K562 (cell line): ENCODE measurements around the gene DEFB124. TPM values are rescaled to one million over a fixed set of nuclear protein-coding genes. Genes with fewer than 3 reads are reported as not detected.

Experiments
- ATAC-seq: fragments of 200-7000 bp; cut with Tn5 transposase; 3 replicates; pipeline ENCODE4 v1.9.1; 2020; ENCODE audit warnings: moderate library complexity
- BruUV-seq: library from RNA; stranded (reverse); fragments of 400-500 nt; replicated peaks from 2 replicates; lab custom pipeline; 2021; lab: Mats Ljungman, UMichigan
- CTCF ChIA-PET: fragments of 300-600 bp; formaldehyde crosslinking; extraction: SDS; loops from one replicate; lab custom pipeline; 2021; ENCODE audit warnings: low intra/inter-chr PET ratio; lab: Yijun Ruan, JAX
- POLR2A ChIA-PET: fragments of 300-600, 350-650 bp; sonication (Branson Sonifier 250); formaldehyde crosslinking; extraction: SDS; loops from one replicate; lab custom pipeline; 2021; ENCODE audit warnings: antibody characterized with exemption, inconsistent platforms; lab: Yijun Ruan, JAX
- DNase-seq, 4 experiments: peaks; one replicate each; pipeline versions ENCODE4 v3.0.0 to v3.0.0-alpha.2; 2011 to 2018; ENCODE audit warnings: low spot score in 3 of 4, mixed read lengths in 3 of 4; ENCODE audit errors: extremely low read depth in 1 of 4
- FAIRE-seq: peaks from 2 replicates; lab custom pipeline; 2011; peaks lifted over from hg19 to GRCh38; lab: Jason Lieb, UNC
- H2AFZ ChIP-seq: 2 replicates; pipeline ENCODE4 v1.6.0; 2011; ENCODE audit warnings: low read depth, low read length, control low read depth, inconsistent platforms
- H3K27ac ChIP-seq: fragments of 200-600 bp; 3 replicates; pipeline ENCODE4 v1.8.0; 2011; ENCODE audit warnings: low read depth, mild to moderate bottlenecking, control low read depth, inconsistent platforms, low read length, moderate library complexity, mixed read lengths; ENCODE audit errors: extremely low read depth
- H3K27me3 ChIP-seq, 2 experiments: fragments of 300-600 bp in 1 of 2; 2 replicates in 1 of 2; 3 replicates in 1 of 2; pipeline versions ENCODE4 v1.6.0 to v1.8.0; 2011; ENCODE audit warnings: inconsistent platforms in 2 of 2, low read length in 2 of 2, mild to moderate bottlenecking in 1 of 2, mixed read lengths in 1 of 2, moderate library complexity in 1 of 2; ENCODE audit not compliant: control insufficient read depth in 2 of 2, insufficient read depth in 2 of 2
- H3K36me3 ChIP-seq: fragments of 300-600 bp; 3 replicates; pipeline ENCODE4 v1.8.0; 2011; ENCODE audit warnings: mild to moderate bottlenecking, low read length, inconsistent platforms; ENCODE audit not compliant: control insufficient read depth, insufficient read depth
- H3K4me1 ChIP-seq, 2 experiments: fragments of 200-600 bp in 1 of 2; replicated peaks in 1 of 2; 2 replicates in 1 of 2; 3 replicates in 1 of 2; pipeline versions ENCODE4 v1.5.1 to v1.8.0; 2011; ENCODE audit warnings: inconsistent platforms in 2 of 2, low read length in 2 of 2, mild to moderate bottlenecking in 1 of 2, mixed read lengths in 1 of 2, moderate library complexity in 1 of 2; ENCODE audit not compliant: control insufficient read depth in 2 of 2, insufficient read depth in 2 of 2
- H3K4me2 ChIP-seq: 2 replicates; pipeline ENCODE4 v1.6.1; 2011; ENCODE audit warnings: low read length, control low read depth, inconsistent platforms, mixed read lengths; ENCODE audit not compliant: insufficient read depth
- H3K4me3 ChIP-seq: fragments of 200-600 bp; sonication (generic), shearing (Covaris generic); 2 replicates; pipeline ENCODE4 v1.5.1; 2016; ENCODE audit warnings: control low read depth, inconsistent platforms
- H3K79me2 ChIP-seq: fragments of 200-600 bp; 3 replicates; pipeline ENCODE4 v1.8.0; 2011; ENCODE audit warnings: low read length, inconsistent platforms; ENCODE audit not compliant: control insufficient read depth, insufficient read depth
- H3K9ac ChIP-seq, 2 experiments: 2 replicates each; pipeline versions ENCODE4 v1.6.0 to v1.6.1; 2011; ENCODE audit warnings: low read depth in 2 of 2, low read length in 2 of 2, control low read depth in 1 of 2, inconsistent platforms in 1 of 2, mild to moderate bottlenecking in 1 of 2, mixed read lengths in 1 of 2; ENCODE audit not compliant: insufficient read depth in 1 of 2
- H3K9me1 ChIP-seq: one replicate; pipeline ENCODE4 v1.6.0; 2011; ENCODE audit warnings: inconsistent platforms, mild to moderate bottlenecking, low read length, moderate library complexity; ENCODE audit not compliant: control insufficient read depth, insufficient read depth
- H3K9me3 ChIP-seq: replicated peaks from 2 replicates; pipeline ENCODE4 v1.5.1; 2011; ENCODE audit warnings: low read depth, low read length, inconsistent platforms; ENCODE audit not compliant: control insufficient read depth, insufficient read depth
- H4K20me1 ChIP-seq: replicated peaks from 2 replicates; pipeline ENCODE4 v1.6.1; 2011; ENCODE audit warnings: low read length, inconsistent platforms, mixed read lengths; ENCODE audit not compliant: control insufficient read depth, insufficient read depth
- C11orf30 ChIP-seq: fragments of 450-650 bp; IDR thresholded peaks from 2 replicates; pipeline ENCODE4 v1.6.1; 2016; ENCODE audit warnings: low read depth, mild to moderate bottlenecking
- RBFOX2 ChIP-seq: fragments of 200-400 bp; formaldehyde crosslinking; IDR thresholded peaks from 2 replicates; pipeline ENCODE4 v1.6.1; 2017; ENCODE audit warnings: low read depth, mild to moderate bottlenecking, low read length, moderate library complexity
- WGBS: fragments of 100-300 bp; shearing (Covaris generic); methylation state at CpG from one replicate; pipeline ENCODE4 v1.1.6; 2016; ENCODE audit warnings: low coverage, mixed read lengths; ENCODE audit not compliant: insufficient coverage; ENCODE audit errors: missing lambda C conversion rate; 5-methylcytosine and 5-hydroxymethylcytosine counted together
- in situ Hi-C: fragments of 300-500 bp; cut with MboI; formaldehyde crosslinking; loops from 4 replicates; pipeline ENCODE4 v1.15.0; 2018; ENCODE audit warnings: inconsistent platforms, mixed read lengths
- intact Hi-C: fragments of 100-400 bp; cut with micrococcal nuclease; formaldehyde crosslinking; loops from 2 replicates; pipeline ENCODE4 v1.14.2; 2022
- polyA plus RNA-seq, 8 experiments: library from polyadenylated mRNA; depleted of rRNA in 4 of 8; stranded (reverse) in 5 of 8; unstranded in 3 of 8; fragments of >200 nt; fragmentation: Nextera tagmentation in 2 of 8; fragmentation: Illumina TruSeq in 1 of 8; extraction: Ambion mirVana in 2 of 8; extraction: Trizol in 1 of 8; gene quantifications; 2 replicates each; pipeline versions ENCODE4 v1.2.1 to v1.2.3, GENCODE V29; 2011 to 2014; ENCODE audit warnings: inconsistent platforms in 1 of 8, missing spikeins in 1 of 8
- total RNA-seq, 7 experiments: library from RNA; depleted of rRNA in 6 of 7; stranded (reverse); fragments of >200 nt in 6 of 7; fragmentation: Illumina TruSeq in 2 of 7; extraction: Trizol in 2 of 7; gene quantifications; 2 replicates each; pipeline versions ENCODE4 v1.2.1 to v1.2.3, GENCODE V29; 2011 to 2021; ENCODE audit warnings: low replicate concordance in 1 of 7
- TF ChIP-seq, protein P1 (sequence below): fragments of 250-450 bp; sonication (Bioruptor Pico); IDR thresholded peaks from 2 replicates; pipeline ENCODE4 v1.8.0; 2021; ENCODE audit warnings: mild to moderate bottlenecking, moderate library complexity

Gene DEFB124
- total and polyA plus RNA-seq, 9 of the 15 experiments (the other 6 are each of a cell fraction or from before 2014, with no cell fraction given) = not detected

DNA sequence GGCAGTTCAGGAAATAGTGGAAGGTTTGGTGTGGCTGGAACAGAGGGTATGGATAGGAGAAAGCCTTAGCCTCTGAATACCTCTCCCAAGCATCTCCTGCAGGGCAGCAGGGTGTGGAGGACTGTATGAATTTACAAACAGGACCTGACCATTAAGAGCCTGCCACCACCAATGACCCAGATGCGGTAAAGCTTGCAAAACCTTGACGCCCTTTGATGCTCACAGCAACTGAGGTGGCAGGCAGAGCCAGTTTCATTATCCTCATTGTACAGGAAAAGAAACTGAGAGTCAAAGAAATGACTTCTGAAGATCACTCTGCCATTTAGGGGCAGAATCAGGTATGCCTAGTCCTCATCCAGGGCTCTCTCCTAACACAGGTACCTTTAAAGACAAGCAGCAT is 41.7 kb upstream of the DEFB124 start:
- 100% methylated on average over 2 of the region's 2 CpGs for WGBS
- peaks cover 48% of the 10 kb centered on the region for H3K36me3 ChIP-seq
- TF ChIP-seq C11orf30 (no peak), RBFOX2 (0 out of 2 replicates have a peak, but pooled peaks have one; percentile 13)
- TF ChIP-seq, protein P1, sequence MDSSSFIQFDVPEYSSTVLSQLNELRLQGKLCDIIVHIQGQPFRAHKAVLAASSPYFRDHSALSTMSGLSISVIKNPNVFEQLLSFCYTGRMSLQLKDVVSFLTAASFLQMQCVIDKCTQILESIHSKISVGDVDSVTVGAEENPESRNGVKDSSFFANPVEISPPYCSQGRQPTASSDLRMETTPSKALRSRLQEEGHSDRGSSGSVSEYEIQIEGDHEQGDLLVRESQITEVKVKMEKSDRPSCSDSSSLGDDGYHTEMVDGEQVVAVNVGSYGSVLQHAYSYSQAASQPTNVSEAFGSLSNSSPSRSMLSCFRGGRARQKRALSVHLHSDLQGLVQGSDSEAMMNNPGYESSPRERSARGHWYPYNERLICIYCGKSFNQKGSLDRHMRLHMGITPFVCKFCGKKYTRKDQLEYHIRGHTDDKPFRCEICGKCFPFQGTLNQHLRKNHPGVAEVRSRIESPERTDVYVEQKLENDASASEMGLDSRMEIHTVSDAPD (CRISPR knock-in tag) = no peak
- peak overlapping the region in 1 of 2 experiments; percentile 3; a peak in 1 of 4 replicates for H3K9ac ChIP-seq
- ATAC-seq (no peak), DNase-seq (no peak), FAIRE-seq (no peak)
- H3K27me3 ChIP-seq = no peaks in the 10 kb centered on the region
- H3K4me1 ChIP-seq = peaks cover 20 to 26% of the 10 kb centered on the region in 2 experiments; a peak in 4 of 5 replicates
- H3K4me2 ChIP-seq = peak overlapping the region; percentile 87; the same call in 1 of the 2 replicates
- no peak overlapping the region for H3K27ac ChIP-seq
- no TSS peak for BruUV-seq
- in situ Hi-C loops = no loop called here
- H3K79me2 ChIP-seq = peaks cover 62% of the 10 kb centered on the region
- no peaks in the 10 kb centered on the region for H3K9me1 ChIP-seq
- no peak overlapping the region for H3K4me3 ChIP-seq
- ChIA-PET POLR2A (no interaction called here), CTCF (interaction anchor here (0.6 to 0.7 kb wide), 2 partner anchors 97 to 349 kb away, joined by 3 read pairs; no protein-coding TSS in a partner anchor)
- intact Hi-C loops = no loop called here
- no peaks in the 10 kb centered on the region for H3K9me3 ChIP-seq
- peaks cover 16% of the 10 kb centered on the region; the same call in 1 of the 2 replicates for H4K20me1 ChIP-seq
- H2AFZ ChIP-seq = no peak overlapping the region
